CD4-positive, alpha-beta T cell treated with Interleukin-2 at 100 ng/mL for 4 hours (primary cell): ENCODE measurements around the gene AMOTL2.

Experiments
- DNase-seq: peaks from one replicate; pipeline ENCODE4 v3.0.0-alpha.2; 2020; ENCODE audit warnings: low spot score

Gene AMOTL2

GRCh38 chr3:134334231-134334900 lies 39.9 kb downstream of the AMOTL2 start:
- no peak for DNase-seq

GRCh38 chr3:134333522-134334181 lies 40.6 kb downstream of the AMOTL2 start:
- DNase-seq = no peak

- DNase-seq = no peak
Measured at GRCh38 chr3:134332344-134332743, 41.9 kb downstream of the AMOTL2 start.

GRCh38 chr3:134331811-134332199 lies 42.4 kb downstream of the AMOTL2 start:
- DNase-seq = no peak

GRCh38 chr3:134330883-134331810 lies 43.1 kb downstream of the AMOTL2 start:
- DNase-seq = no peak

GRCh38 chr3:134328846-134329245 lies 45.4 kb downstream of the AMOTL2 start:
- DNase-seq = no peak

GRCh38 chr3:134328147-134328591 lies 46.1 kb downstream of the AMOTL2 start:
- no peak for DNase-seq

- no peak for DNase-seq
Measured at GRCh38 chr3:134327594-134327975, 46.7 kb downstream of the AMOTL2 start.

GRCh38 chr3:134326760-134327593 lies 47.3 kb downstream of the AMOTL2 start:
- no peak for DNase-seq

GRCh38 chr3:134326126-134326525 lies 48.1 kb downstream of the AMOTL2 start:
- no peak for DNase-seq

- no peak for DNase-seq
Measured at GRCh38 chr3:134325706-134326105, 48.5 kb downstream of the AMOTL2 start.

- DNase-seq = no peak
Measured at GRCh38 chr3:134325061-134325705, 49.1 kb downstream of the AMOTL2 start.

- no peak for DNase-seq
Measured at GRCh38 chr3:134323966-134324962, 50.0 kb downstream of the AMOTL2 start.

- DNase-seq = no peak
Measured at GRCh38 chr3:134322286-134322685, 52.0 kb downstream of the AMOTL2 start.

- no peak for DNase-seq
Measured at GRCh38 chr3:134320749-134321148, 53.5 kb downstream of the AMOTL2 start.

- no peak for DNase-seq
Measured at GRCh38 chr3:134319931-134320330, 54.3 kb downstream of the AMOTL2 start.

GRCh38 chr3:134318166-134318565 lies 56.1 kb downstream of the AMOTL2 start:
- no peak for DNase-seq

- no peak for DNase-seq
Measured at GRCh38 chr3:134317106-134317947, 56.9 kb downstream of the AMOTL2 start.
